SJCRH30 (cell line): ENCODE data around the gene EMX2. TPM values are rescaled to one million over a fixed set of nuclear protein-coding genes. Genes with fewer than 3 reads are reported as not detected.
A peak's percentile ranks its signal among the peaks of the same experiment; 100 is the strongest.
"Not testable (repeated sequence)": the region's sequence is repeated elsewhere in the genome, so short reads cannot be mapped to it uniquely, and the experiment has no call there.

Experiments used
- DNase-seq, 2 experiments: peaks; one replicate each; pipeline ENCODE4 v3.0.0-alpha.2; 2015 to 2020
- H3K27ac ChIP-seq: fragments of 250-450 bp; sonication (Bioruptor Pico); 2 replicates; pipeline ENCODE4 v1.5.1; 2020; ENCODE audit warnings: mild to moderate bottlenecking, moderate library complexity
- H3K27me3 ChIP-seq: fragments of 250-450 bp; sonication (Bioruptor Pico); 2 replicates; pipeline ENCODE4 v1.5.1; 2020; ENCODE audit warnings: mild to moderate bottlenecking, moderate library complexity
- H3K36me3 ChIP-seq: fragments of 250-450 bp; sonication (Bioruptor Pico); 2 replicates; pipeline ENCODE4 v1.5.1; 2020; ENCODE audit warnings: mild to moderate bottlenecking, moderate library complexity
- H3K4me1 ChIP-seq: fragments of 250-450 bp; sonication (Bioruptor Pico); 2 replicates; pipeline ENCODE4 v1.5.1; 2020; ENCODE audit warnings: mild to moderate bottlenecking, moderate library complexity
- H3K4me3 ChIP-seq: fragments of 250-450 bp; sonication (Bioruptor Pico); 2 replicates; pipeline ENCODE4 v1.5.1; 2020; ENCODE audit warnings: mild to moderate bottlenecking, moderate library complexity
- H3K9me3 ChIP-seq: fragments of 250-450 bp; sonication (Bioruptor Pico); replicated peaks from 2 replicates; pipeline ENCODE4 v1.5.1; 2020; ENCODE audit warnings: mild to moderate bottlenecking, moderate library complexity
- total RNA-seq: library from RNA; depleted of rRNA; stranded (reverse); fragments of >200 nt; shearing (Covaris generic); gene quantifications from 2 replicates; pipeline ENCODE4 v1.2.3, GENCODE V29; 2014; rRNA removed

EMX2 gene
- total RNA-seq, 1 experiment from 2014 or later, result 2.6 TPM

DNA sequence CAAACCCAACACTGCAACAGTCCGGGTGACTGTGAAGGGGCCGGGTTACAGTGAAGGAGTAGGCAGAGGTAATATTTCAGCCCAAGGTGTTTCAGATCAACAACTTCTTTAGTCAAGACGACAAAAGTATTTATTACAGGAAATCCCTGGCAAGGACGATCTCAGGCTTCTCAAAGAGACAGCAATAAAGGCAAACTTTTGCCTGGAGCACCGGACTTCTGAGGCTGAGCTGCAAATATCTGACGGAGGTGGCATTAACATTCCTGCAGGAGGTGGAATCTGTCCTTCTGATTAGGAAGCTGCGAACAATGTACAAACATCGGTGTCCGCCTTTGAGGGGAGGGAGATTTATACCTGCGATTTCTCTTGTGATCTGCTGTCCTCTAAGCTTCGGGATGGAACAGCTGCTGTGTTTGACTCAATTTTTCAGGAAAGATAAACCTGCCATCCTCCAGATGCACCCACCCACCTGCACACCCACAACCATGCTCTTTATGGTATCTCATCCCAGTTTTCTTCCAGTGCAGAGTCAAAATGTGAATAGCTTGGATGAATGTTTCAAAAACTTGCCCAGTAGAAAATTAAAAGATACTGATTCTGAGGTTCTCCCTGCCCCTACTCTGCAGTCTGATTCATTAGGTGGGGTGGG lies 32.1 kb downstream of the EMX2 start:
- no peak for DNase-seq
- no peak overlapping the region for H3K4me3 ChIP-seq
- H3K9me3 ChIP-seq, result no peaks in the 10 kb centered on the region
- no peaks in the 10 kb centered on the region for H3K27me3 ChIP-seq
- H3K36me3 ChIP-seq, result no peaks in the 10 kb centered on the region
- H3K27ac ChIP-seq, result no peak overlapping the region
- no peaks in the 10 kb centered on the region for H3K4me1 ChIP-seq

DNA sequence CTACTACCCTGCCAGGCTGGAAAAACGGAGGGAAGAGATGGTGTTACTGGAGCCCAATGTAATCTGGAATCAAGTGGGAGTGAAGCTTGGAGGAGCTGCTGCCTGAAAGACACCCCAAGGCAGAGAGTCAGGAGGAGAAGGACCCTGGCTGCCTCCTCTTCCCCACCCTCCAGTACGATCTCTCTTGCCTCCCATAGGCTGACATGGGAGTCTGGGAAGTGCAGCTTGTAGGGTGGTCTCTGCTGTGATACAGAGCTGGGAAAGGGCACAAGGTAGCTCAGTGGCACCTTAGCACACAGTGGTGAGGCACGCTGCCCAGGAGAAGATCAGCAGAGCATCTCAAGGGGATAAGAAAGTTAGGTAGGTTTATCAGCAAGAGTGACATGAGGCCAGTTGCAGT lies 35.9 kb downstream of the EMX2 start:
- no peaks in the 10 kb centered on the region for H3K4me1 ChIP-seq
- H3K36me3 ChIP-seq, result no peaks in the 10 kb centered on the region
- H3K27ac ChIP-seq, result no peak overlapping the region
- no peak overlapping the region for H3K4me3 ChIP-seq
- H3K27me3 ChIP-seq, result 0 out of 2 replicates have a peak, but pooled peaks cover 2% of the 10 kb centered on the region
- H3K9me3 ChIP-seq, result no peaks in the 10 kb centered on the region
- DNase-seq, result no peak

DNA sequence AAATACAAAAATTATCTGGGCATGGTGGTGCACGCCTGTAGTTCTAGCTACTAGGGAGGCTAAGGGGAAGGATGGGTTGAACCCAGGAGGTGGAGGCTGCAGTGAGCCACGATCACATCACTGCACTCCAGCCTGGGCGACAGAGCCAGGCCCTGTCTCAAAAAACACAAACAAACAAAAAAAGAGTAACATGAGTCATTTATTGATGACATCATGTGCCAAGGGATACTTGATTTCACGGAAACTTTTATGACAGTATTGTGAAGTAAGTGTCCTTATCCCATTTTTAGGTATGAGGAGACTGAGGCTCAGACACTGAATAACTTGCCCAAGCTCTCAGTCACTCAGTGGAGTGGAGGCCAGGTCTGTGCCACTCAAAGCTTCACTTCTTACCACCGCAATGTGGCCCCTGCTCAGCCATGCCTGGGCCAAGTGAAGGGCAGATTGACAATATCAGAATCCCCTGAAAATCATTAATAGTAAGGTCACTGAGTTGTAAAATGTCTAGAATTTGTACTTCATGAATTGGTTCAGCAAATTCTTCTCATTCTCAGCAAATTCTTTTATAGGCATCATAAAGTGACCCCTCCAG lies 36.5 kb downstream of the EMX2 start:
- Histone ChIP-seq H3K9me3 (no peaks in the 10 kb centered on the region), H3K4me3 (no peak overlapping the region), H3K27ac (no peak overlapping the region), H3K27me3 (0 out of 2 replicates have a peak, but pooled peaks cover 2% of the 10 kb centered on the region), H3K4me1 (no peaks in the 10 kb centered on the region), H3K36me3 (no peaks in the 10 kb centered on the region)
- DNase-seq, result no peak

GRCh38 chr10:117581961-117582360 lies 39.4 kb downstream of the EMX2 start:
- Histone ChIP-seq H3K9me3 (no peaks in the 10 kb centered on the region), H3K36me3 (no peaks in the 10 kb centered on the region), H3K4me3 (no peak overlapping the region), H3K27ac (no peak overlapping the region), H3K4me1 (no peaks in the 10 kb centered on the region), H3K27me3 (0 out of 2 replicates have a peak, but pooled peaks cover 2% of the 10 kb centered on the region)
- no peak for DNase-seq

- H3K36me3 ChIP-seq, H3K27ac ChIP-seq, H3K4me1 ChIP-seq, H3K27me3 ChIP-seq, DNase-seq, H3K9me3 ChIP-seq, H3K4me3 ChIP-seq: not testable (repeated sequence)
These were observed 42.3 kb downstream of the EMX2 start for GRCh38 chr10:117584831-117585230.

GRCh38 chr10:117587036-117587435 lies 44.5 kb downstream of the EMX2 start:
- Histone ChIP-seq H3K36me3 (no peaks in the 10 kb centered on the region), H3K27me3 (no peaks in the 10 kb centered on the region), H3K4me1 (no peaks in the 10 kb centered on the region), H3K9me3 (no peaks in the 10 kb centered on the region), H3K4me3 (no peak overlapping the region), H3K27ac (no peak overlapping the region)
- no peak for DNase-seq

DNA sequence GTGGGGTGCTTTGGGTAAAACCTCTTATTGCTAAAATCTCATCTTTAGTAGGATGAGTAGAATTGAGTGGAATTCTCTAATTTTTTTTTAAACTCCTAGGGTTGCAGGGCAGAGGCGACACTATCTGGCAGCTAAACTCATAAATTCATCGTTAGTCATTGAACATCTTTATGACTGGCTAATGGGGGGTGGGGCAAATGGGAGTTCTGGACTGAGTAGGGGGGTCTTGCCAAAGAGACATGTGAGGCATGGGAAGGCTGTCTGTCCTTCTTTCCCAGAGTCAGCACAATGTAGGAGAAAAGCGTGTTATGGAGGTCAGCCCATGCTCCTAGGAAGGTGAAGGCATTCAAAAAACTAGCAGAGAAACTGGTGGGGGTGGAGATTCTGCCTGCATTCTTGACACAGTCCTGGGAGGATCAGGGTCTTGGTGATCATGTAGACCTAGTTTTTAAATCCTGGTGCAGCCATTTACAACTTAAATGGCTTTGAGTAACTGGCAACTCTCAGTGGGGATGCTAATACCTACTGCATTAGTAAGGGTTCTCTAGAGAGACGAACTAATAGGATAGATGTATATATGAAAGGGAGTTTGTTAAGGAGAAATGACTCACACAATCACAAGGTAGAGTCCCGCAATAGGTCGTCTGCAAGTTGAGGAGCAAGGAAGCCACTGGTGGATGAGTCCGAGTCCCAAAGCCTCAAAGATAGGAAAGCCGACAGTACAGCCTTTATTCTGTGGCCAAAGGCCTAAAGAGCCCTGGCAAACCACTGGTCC lies 47.7 kb downstream of the EMX2 start:
- H3K36me3 ChIP-seq, result no peaks in the 10 kb centered on the region
- no peaks in the 10 kb centered on the region for H3K27me3 ChIP-seq
- H3K9me3 ChIP-seq, result 0 out of 2 replicates have a peak, but pooled peaks cover 3% of the 10 kb centered on the region
- DNase-seq, result no peak
- no peak overlapping the region for H3K4me3 ChIP-seq
- H3K27ac ChIP-seq, result no peak overlapping the region
- peaks cover 6% of the 10 kb centered on the region; the same call in 1 of the 2 replicates for H3K4me1 ChIP-seq

DNA sequence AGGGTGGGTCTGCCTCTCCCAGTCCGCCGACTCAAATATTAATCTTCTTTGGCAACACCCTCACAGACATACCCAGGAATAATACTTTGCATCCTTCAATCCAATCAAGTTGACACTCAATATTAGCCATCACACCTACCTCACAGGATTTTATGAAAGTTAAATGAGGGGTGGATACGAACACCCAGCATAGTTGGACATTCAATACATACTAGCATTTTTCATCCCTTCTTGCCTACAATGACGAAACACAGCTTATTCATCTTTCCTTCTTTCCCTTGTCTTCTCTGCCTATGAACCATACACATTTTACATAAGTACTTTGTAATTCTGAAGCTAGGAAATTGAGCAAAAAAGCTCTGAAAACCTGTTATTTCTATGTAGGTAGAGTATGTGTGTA lies 48.5 kb downstream of the EMX2 start:
- H3K27me3 ChIP-seq, result no peaks in the 10 kb centered on the region
- DNase-seq, result no peak
- H3K4me1 ChIP-seq, result peaks cover 6% of the 10 kb centered on the region; the same call in 1 of the 2 replicates
- no peak overlapping the region for H3K4me3 ChIP-seq
- no peak overlapping the region for H3K27ac ChIP-seq
- no peaks in the 10 kb centered on the region for H3K36me3 ChIP-seq
- 0 out of 2 replicates have a peak, but pooled peaks cover 3% of the 10 kb centered on the region for H3K9me3 ChIP-seq

DNA sequence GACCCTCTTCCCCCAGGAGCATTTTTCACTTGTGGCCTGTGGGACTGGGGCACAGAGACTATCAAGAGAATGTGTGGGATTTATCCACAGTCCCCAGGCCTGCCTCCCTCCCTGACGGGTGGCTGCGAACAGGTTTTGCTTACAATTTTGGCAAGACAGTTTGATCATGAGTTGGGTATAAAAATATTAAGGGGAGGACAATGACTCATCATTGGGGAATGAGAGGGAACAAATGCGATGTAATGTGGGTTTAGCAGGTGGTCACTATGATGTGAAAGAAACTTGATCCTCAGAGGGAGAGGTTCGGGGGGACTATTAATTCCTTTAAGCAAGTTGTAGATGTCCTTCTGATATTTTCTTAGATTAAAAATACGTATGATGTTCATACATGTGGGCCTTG lies 52.2 kb downstream of the EMX2 start:
- Histone ChIP-seq H3K9me3 (0 out of 2 replicates have a peak, but pooled peaks cover 3% of the 10 kb centered on the region), H3K4me1 (peaks cover 6% of the 10 kb centered on the region; the same call in 1 of the 2 replicates), H3K4me3 (no peak overlapping the region), H3K27me3 (peaks cover 4% of the 10 kb centered on the region; the same call in 1 of the 2 replicates), H3K27ac (no peak overlapping the region), H3K36me3 (no peaks in the 10 kb centered on the region)
- peak in 1 of 2 experiments; percentile 32 for DNase-seq

- Histone ChIP-seq H3K27ac (no peak overlapping the region), H3K36me3 (no peaks in the 10 kb centered on the region), H3K4me3 (no peak overlapping the region), H3K9me3 (0 out of 2 replicates have a peak, but pooled peaks cover 3% of the 10 kb centered on the region), H3K27me3 (peaks cover 4% of the 10 kb centered on the region; the same call in 1 of the 2 replicates), H3K4me1 (peaks cover 6% of the 10 kb centered on the region; the same call in 1 of the 2 replicates)
- DNase-seq, result no peak
These were observed 54.2 kb downstream of the EMX2 start for GRCh38 chr10:117596706-117597105.

DNA sequence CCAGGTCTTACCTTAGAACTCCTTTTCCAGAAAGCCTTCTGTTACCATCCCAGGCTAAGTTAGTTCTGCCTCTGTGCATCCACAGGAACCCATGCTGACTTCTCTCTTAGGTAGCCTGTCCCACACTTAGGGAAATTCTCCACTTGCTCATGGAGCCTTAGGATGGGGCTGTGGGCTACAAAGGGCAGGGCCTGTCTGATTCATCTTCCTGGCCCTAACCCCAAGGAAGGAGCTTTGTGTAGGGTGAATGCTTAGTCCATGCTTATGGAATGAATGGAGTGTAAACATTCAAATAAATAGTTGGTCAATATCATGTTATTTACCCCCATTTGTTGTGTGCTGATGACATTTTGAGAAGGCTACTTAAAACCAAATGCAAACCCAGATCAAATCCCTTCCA lies 54.7 kb downstream of the EMX2 start:
- Histone ChIP-seq H3K36me3 (no peaks in the 10 kb centered on the region), H3K4me3 (no peak overlapping the region), H3K9me3 (0 out of 2 replicates have a peak, but pooled peaks cover 3% of the 10 kb centered on the region), H3K4me1 (peaks cover 6% of the 10 kb centered on the region; the same call in 1 of the 2 replicates), H3K27ac (no peak overlapping the region), H3K27me3 (peaks cover 4% of the 10 kb centered on the region; the same call in 1 of the 2 replicates)
- DNase-seq, result no peak

Other genes starting within 250 kb of the EMX2 start
- gene PDZD8, start 167.3 kb upstream of the EMX2 start, total RNA-seq, result 29.9 and 31.4 TPM in 2 replicates